CD4-positive, alpha-beta T cell treated with Interleukin-6 for 4 hours (primary cell): ENCODE measurements around the gene CCDC192.
A peak's percentile ranks its signal among the peaks of the same experiment; 100 is the strongest.

Experiments
- DNase-seq: peaks from one replicate; pipeline ENCODE4 v3.0.0-alpha.2; 2020; ENCODE audit warnings: mixed read lengths

CCDC192 gene

DNA sequence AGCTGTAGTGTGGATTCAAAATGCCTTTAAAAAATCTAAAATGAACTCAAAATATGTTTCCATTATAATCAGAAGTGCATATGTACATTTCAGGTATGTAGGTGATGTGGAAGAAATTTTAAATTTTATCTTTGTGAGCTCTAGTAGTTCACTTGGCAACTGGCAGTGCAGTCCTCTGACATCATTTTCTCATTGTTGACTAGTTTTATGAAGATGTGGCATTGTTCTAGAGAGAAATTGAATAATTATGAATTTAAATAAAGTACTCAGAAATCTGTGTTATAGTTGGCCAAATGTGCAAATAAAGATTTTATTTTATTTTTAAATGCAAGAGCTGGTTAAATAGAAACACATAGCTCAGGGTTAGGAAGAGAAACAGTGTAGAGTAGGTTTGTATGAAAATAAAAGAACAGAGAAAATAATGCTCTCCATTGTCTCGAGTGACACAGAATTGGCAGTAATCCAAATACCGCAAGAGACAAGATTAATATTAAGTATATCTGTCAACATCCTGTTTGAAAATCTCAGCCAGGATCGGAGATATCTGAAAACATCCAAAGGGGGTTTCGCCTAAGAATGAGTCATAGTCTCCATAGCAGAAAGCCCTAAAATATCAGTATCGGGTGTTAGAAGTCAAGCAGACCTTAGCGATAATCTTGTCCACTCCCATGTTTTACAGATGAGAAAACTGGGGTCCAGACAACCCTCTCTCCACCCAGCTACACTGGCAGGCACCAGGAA is 189.4 kb downstream of the CCDC192 start:
- no peak for DNase-seq

DNA sequence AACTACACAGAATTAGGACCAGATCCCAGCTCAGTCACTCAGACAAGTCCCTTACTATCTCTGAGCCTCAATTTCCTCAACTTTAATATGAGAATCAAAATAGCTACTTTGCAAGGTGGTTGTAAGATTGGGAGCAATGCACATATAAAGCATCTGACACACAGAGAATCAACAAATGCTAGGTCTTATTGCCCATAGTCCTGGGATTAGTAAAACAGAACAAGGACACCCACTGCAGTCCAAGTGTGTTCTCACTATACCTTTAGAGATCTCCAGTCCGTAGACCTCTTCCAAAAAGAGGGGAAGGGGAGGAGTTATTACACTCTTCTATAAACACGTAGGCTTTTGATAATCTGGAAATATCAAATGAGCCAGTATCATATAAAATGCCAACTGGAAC is 190.0 kb downstream of the CCDC192 start:
- DNase-seq: no peak

DNA sequence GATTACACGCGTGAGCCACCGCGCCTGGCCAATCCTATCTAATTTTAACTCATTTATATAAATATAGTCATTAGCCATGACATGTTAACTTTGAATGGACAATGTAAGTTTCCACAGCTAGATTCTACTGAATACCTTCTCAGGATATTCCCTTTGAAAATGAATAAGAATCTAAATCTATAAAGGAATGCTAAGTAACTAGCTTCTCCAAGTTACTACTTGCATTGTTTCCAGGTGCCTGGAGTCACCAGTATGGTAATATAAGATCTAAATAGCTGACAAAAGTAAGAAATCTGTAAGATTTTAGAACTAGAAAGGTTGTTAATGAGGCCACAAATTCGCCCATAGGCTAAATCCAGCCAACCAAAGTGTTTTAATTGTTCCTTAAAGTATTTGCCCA is 191.3 kb downstream of the CCDC192 start:
- DNase-seq: no peak

DNA sequence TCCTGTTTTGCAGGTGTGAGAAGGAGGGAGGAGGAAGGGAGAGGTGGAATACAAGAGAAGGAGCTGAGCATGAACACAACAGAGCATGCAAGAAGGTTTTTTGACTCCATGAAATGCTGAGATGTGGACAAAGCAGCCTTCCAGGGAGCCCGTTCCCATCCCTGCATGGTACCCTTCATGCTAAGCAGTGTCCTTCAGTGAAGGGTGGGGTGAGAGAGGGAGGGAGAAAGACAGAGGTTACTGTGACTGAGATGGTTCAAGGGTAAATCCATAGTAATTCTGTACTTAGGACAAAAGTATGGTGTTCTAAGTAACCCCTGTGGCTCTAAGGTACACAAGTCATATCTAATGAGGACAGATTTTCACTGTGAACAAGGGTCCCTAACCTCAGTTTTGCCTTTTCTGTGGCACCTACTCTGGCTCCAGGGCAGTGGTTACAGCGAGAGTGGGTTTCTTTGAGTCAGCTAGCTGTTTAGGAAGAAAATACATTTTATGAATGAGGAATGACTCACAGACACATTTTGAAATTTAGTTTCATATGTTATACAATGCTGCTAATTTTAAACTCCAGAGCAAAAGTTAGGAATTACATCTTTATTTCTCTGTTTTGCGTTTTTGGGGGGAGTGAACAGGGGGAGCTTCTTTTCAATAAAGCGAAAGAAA is 195.5 kb downstream of the CCDC192 start:
- DNase-seq: no peak

DNA sequence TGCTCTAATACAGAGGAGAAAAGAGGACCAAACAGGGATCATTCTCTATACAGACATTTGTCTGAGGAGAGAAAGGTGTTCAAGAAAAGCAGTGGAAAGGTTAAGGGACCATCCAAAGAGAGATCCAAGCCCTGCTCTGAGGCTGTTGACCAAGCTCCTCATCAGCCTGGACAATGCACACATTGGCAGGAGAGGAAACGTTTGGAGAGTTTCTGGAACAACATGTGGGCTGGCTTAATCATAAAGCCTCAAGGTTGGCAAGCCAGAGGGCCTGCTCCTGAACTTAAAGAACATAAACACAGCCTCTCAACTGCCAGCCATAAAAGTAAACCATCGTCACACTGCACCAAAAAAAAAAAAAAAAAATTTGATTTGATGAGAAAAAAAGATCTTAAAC is 196.0 kb downstream of the CCDC192 start:
- no peak for DNase-seq

DNA sequence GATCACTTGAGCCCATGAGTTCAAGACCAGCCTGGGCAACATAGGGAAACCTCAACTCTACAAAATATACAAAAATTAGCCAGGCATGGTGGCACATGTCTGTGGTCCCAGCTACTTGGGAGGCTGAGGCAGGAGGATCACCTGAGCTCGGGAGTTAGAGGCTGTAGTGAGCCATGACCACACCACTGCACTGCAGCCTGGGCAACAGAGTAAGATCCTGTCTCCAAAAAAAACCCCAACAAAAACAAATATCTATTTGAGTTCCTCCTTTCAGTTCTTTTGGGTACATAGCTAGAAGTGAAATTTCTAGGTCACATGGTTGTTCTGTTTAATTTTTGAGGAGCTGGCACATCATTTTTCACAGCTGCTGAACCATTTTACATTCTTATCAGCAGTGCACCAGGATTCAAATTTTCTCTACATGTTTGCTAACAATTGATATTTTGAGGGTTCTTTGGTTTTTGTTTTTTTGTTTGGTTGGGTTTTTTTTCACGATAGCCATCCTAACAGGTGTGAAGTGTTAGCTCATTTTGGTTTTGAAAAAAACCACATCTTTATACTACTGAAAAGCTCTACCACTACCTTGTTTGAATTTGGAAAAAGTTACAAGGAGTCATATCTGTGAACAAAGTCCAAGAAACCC is 203.5 kb downstream of the CCDC192 start:
- no peak for DNase-seq

DNA sequence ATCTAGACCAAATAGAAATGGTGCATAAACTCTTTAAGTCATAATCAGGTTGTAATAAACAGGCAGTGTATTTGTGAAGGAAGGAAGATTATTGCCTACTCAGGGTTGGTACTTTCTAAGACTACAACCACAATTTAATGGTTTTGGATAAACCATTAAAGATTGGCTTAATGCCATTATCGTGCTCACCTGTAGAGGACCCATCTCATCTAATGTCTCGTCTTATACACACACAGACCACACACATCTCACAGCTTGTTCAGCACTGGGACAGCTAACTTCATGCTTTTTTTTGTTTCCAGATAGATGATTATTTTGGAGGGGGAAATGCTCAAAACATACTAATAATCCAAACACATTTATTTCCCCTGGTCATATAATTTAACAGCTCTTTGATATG is 204.7 kb downstream of the CCDC192 start:
- DNase-seq: no peak

DNA sequence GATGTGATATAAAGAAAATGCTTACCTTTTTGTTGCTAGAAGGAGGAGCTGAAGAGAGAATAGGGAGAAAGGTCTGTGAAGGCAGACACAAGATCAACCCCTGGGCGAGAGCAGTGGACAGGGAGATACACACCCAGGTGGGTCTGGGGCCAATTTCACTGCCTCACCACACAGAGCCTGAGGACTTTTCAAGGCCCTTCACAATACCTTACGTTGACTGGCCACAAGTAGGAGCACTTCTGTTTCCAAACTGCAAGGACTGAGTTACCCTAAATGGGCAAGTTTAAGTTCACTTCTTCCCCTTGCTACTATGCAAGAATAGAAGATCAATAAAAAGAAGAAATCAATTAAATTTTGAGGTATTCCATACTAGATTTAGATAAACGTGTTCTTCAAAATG is 205.9 kb downstream of the CCDC192 start:
- peak; percentile 2 for DNase-seq

DNA sequence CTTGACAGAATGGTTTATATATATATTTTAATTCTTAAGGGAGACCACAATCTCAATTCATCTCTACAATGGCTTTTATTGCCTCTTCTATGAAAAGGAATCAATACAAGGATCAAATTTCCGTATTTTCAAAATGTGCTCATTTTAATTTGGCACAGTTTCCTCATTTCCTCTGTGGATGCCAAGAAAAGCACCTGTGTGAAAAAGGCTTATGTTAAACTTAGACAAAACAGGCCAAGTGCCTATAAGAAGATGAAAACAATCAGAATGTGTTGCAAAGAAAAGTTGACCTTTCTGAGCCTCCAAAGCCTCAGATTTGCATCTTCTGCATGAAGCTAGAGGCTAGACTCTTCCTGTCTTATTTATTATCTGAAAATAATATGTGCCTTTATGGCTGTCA is 206.6 kb downstream of the CCDC192 start:
- DNase-seq: no peak

DNA sequence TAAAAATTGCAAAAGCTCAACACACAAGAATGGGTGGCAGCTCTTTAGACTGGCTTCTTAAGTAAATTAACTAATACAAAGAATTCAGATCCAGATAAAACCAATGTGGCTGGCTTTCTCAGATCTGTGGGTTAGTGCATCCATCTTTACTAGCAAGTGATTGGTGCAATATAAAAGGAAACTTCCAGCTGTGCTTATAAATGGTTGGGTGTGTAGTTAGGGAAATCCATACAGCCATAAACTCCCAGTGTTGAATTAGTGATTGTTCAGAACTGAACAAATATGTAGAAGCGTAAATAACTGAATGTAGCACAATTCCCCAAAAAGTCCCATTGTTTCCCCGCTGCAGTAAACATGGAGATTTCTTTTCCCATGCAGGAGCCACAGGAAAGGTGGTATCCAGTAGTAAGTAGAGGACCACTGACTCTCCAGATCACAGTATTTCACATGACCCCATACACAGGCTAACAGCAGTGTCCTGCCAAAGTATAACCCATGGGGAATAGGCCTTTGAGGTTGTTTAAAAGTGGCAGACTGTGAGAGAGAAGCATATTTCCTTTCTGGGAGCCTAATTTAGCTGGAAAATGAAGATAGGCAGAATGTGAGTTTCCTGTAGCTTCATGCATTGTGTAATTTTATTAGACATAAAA is 207.2 kb downstream of the CCDC192 start:
- DNase-seq: no peak

DNA sequence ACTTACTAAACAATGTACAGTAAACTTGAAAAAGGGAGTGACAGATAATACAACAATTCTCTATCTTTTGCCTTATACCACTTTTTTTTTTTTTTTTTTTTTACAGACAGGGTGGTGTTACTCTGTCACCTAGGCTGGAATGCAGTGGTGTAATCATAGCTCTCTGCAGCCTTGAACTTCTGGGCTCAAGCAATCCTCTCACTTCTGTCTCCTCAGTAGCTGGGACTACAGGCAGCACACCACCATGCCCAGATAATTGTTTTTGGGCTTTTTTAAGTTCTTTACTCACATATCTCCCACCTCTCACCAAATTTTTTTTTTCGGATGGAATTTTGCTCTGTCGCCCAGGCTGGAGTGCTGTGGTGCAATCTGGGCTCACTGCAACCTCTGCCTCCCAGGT is 208.4 kb downstream of the CCDC192 start:
- DNase-seq: no peak

DNA sequence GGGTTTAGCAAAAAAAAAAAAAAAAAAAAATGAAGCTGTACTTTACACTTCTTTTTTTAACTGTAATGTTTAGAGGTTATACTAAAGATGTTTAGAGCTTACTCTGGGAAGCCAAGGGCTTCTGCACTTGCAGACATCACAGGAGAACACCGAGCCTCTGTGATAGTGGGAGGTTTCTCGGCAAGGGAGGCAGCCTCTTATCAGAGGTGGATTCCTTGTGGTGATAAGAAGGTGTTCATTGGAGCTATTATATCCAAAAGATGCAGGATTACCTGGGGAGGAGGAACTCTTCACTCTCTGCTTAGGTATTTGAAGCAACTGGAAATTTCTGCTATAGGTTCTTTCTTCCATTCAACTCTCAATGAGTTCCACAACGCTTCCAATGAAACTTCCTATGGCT is 209.2 kb downstream of the CCDC192 start:
- DNase-seq: no peak

DNA sequence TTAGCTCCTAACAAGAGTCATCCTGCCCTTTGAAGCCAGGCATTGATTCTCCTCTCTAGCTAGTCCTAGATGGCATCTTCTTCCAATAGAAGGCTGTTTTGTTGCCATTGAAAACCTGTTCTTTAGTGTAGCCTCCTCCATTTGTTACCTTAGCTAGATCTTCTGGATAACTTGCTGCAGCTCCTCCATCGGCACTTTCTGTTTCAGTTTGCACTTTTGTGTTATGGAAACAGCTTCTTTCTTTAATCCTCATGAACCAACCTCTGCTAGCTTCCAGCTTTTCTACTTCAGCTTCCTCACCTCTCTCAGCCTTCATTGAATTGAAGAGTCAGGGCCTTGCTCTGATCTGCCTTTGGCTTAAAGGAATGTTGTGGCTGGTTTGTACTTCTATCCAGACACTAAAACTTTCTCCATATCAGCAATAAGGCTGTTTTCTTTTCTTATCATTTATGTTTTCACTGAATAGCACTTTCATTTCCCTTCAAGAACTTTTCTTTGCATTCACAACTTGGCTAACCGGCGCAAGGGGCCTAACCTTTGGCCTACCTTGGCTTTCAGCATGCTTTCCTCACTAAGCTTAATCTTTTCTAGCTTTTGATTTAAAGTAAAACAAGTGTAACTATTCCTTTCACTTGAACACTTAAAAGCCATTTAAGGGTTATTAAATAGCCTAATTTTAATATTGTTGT is 213.8 kb downstream of the CCDC192 start:
- DNase-seq: no peak

DNA sequence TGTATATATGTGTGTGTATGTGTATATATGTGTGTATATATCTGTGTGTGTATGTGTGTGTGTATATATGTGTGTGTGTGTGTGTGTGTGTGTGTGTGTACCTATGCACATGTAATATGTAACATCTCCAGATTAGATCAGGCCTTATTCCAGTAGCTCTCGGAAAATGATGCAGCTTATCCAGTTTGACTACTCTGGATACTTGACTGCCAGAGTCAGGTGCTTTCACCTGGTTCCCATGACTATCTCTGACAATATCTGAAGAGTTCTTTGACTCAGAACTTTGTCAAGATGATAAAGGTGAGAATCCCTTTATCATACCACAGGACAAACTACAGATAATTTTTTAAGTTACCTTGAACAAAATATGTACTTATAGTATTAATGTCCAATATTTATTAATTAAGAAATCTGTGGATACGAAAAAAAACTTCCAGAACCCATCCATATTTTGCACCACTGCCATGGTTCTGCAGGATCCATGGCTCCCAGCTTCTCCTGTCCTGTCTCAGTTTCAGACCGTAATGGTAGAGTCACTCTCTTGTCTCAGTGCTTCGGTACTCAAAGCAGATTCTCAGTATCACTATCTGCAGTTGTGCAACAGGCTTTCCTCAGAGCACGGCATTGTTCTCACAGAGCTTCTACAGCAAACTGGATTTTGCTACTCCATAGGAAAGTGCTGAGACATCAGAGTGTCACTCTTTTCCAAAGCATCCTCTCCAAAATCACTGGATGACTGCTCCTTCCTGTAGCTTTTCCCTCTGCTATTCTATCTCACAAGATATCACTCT is 216.0 kb downstream of the CCDC192 start:
- DNase-seq: no peak

DNA sequence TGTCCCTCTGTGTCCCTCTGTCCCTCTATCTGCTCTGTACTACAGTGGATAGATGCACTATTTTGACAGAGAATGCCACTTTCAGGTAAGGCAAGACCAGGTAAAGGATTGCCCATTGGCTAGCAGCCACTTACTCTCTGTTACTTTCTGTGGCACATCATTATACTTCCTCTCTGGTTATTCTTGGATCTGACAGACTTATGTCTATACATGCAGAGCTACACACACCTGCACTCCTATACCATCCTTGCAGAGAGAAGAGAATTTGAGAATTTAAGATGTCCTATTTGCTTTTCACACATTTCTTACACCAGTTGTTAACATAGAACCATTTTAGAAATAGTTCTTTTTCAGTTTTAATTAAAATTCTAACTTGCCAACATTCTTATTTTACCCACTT is 216.6 kb downstream of the CCDC192 start:
- DNase-seq: no peak

DNA sequence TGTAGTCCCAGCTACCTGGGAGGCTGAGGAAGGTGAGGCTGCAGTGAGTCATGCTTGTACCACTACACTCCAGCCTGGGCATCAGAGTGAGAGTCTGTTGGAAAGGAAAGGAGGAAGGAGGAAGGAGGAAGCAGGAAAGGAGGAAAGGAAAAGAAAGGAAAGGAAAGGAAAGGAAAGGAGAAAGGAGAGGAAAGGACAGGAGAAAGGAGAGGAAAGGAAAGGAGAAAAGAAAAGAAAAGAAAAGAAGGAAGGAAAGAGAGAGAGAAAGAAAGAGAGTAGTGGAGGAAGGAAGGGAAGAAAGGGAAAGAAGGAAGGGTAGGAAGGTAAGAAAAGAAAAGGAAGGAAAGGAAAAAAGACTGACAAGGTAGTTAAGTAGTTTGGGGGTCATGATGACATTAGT is 217.7 kb downstream of the CCDC192 start:
- DNase-seq: no peak

DNA sequence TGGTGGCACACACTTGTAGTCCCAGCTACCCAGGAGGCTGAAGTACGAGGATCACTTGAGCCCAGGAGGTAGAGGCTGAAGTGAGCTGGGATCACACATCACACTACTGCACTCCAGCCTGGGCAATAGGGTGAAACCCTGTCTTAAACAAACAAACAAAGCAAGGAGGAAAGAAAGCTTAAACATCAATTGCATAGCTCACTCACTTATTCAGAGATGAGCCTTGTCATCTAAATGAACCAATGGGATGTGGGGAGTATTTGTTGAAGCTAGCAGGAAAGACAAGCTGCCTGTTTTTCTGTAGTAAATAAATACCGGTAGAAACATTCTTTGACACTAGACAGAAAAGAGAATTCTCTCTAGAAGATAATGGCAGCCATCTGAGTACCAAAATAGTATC is 219.4 kb downstream of the CCDC192 start:
- DNase-seq: no peak

DNA sequence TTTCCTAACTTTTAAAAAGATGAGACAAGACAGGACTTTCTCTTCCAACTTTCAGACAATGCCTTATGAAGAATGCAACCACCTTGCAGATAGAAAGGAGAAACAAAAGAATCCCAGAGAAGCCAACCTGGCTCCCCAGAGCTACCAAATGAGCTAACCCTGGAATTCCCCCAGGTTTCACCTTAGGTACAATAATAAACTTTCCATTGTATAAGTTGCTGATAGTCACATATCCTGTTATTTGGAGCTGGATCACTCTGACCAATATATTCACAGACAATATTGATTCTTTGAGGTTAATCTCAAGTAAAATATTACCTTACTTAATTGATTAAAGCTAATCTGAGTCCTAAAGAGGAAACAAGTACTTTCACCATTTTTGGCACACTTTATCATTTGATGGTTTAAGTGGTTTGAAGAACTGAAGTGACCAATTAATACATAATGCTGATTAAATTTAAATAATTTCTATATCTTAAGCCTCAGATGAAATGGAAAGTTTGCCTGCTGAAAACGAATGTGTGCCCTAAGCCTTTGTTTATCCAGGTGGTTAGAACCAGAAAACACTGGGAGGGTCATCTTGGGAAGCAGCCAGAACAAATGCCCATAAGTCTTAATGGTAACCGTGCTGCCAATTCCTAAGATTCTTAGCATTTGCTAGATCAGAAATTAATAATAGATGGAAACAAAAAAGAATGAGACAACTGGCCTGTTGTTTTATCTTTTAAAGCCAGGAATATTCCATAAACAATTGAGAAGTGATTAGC is 220.8 kb downstream of the CCDC192 start:
- no peak for DNase-seq

DNA sequence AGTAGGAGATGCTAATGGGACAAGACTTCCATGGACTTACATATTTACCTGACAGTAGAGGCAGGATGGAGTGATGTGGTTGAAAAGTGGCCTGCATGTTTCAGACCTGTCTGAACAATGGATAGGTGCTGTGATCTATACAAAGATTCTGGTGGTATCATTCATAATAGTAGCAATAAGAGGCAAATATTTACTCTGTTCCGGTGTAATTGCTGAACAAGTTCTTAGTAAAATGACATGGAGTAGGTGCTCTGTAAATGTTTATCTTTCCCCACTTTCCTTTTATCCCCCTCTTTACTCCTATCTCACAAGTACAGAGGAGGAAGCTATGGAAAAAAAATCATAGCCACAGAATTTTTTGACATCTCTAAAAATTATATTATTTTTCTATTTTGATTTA is 221.4 kb downstream of the CCDC192 start:
- DNase-seq: no peak

DNA sequence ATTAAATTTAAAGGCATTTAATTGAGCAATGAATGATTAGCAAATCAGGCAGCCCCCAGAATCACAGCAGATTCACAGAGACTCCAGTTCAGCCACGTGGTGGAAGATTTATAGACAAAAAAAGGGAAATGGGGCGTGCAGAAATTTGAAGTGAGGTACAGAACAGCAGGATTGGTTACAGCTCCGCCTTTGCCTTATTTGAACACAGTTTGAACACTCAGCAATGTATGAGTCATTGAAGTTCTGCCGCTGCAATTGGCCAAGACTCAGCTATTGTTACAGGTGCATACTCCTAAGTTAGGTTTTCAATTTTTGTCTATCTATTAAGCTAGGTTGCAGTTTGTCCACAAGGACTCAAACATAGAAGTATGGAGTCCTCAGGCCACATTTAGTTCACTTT is 222.7 kb downstream of the CCDC192 start:
- DNase-seq: no peak

DNA sequence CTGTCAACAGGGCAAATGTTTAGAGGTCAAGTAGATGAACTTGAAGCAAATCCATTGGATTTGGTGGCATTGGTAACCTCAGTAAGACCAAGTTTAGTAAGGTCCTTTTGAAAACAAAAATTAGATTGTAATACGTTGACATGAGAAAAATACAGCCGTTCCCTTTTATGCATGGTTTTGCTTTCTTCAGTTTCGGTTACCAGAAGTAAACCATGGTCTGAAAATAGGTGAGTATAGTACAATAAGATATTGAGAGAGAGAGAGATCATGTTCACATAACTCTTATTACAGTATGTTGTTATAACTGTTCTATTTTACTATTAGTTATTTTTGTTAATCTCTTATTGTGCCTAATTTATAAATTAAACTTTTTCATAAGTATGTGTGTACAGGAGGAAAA is 223.8 kb downstream of the CCDC192 start:
- no peak for DNase-seq

DNA sequence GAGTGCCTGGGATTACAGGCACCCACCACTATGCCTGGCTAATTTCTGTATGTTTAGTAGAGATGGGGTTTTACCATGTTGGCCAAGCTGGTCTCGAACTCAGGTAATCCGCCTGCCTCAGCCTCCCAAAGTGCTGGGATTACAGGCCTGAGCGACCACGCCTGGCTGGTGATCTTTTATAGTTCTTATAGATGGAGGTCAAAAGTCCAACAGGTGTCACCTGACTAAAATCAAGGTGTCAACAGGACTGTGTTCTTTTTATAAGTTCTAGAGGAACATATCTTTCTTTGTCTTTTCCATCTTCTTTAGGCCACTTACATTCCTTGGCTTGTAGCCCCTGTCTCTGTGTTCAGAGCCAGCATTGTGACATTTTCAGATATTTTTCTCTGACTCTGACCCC is 224.9 kb downstream of the CCDC192 start:
- no peak for DNase-seq
